Uterus (tissue), 2 donors: ENCODE measurements around the gene SLC13A3.

Experiments used
- CTCF ChIP-seq, 4 experiments: fragments of 200-600 bp in 2 of 4; fragments of 450-650 bp in 2 of 4; sonication (generic) in 2 of 4; IDR thresholded peaks; one replicate each; pipeline ENCODE4 v1.5.1; 2016 to 2019; ENCODE audit warnings: antibody characterized with exemption in 4 of 4, mild to moderate bottlenecking in 2 of 4, moderate library complexity in 1 of 4
- POLR2A ChIP-seq, 2 donors: fragments of 450-650 bp; IDR thresholded peaks; one replicate each; pipeline ENCODE4 v1.6.1; 2016; ENCODE audit warnings: antibody characterized with exemption in 2 of 2, mild to moderate bottlenecking in 1 of 2, moderate library complexity in 1 of 2

GRCh38 chr20:46604551-46605133, 46.6 kb downstream of the SLC13A3 start:
- no peak for TF ChIP-seq CTCF (IDR thresholded peaks at IDR 0.05)
- TF ChIP-seq POLR2A (IDR thresholded peaks at IDR 0.05) = no peak
